ENCODE data around the gene B4GAT1.
A peak's percentile ranks its signal among the peaks of the same experiment; 100 is the strongest.

- TF ChIP-seq CTCF (IDR thresholded peaks at IDR 0.05; ENCODE audit: low read length) (peak; percentile 69), EZH2 (optimal IDR thresholded peaks at IDR 0.05; ENCODE audit: low read depth, low read length) (no peak)
Observed at GRCh38 chr11:66311965-66312548, 35.4 kb downstream of the B4GAT1 start.

Data from MM.1S (cell line).